SK-N-MC (cell line): ENCODE data around the gene KDM1B.

Source experiments
- DNase-seq: peaks from one replicate; pipeline ENCODE4 v3.0.0-alpha.2; 2011; ENCODE audit warnings: low read depth, low spot score
- H3K27ac ChIP-seq: fragments of 200-600 bp; sonication (generic); 2 replicates; pipeline ENCODE4 v1.5.1; 2016; ENCODE audit warnings: mixed run types
- H3K36me3 ChIP-seq: fragments of 200-600 bp; sonication (generic); 2 replicates; pipeline ENCODE4 v1.6.1; 2017; ENCODE audit warnings: antibody characterized with exemption, low read length, mixed read lengths; ENCODE audit not compliant: insufficient read depth
- H3K4me3 ChIP-seq: fragments of 200-600 bp; sonication (generic); 2 replicates; pipeline ENCODE4 v1.5.1; 2016
- H3K9ac ChIP-seq: fragments of 200-600 bp; sonication (generic); 2 replicates; pipeline ENCODE4 v1.8.0; 2017; ENCODE audit warnings: mixed run types, mixed read lengths; ENCODE audit not compliant: insufficient read length
- H3K9me3 ChIP-seq: fragments of 200-600 bp; sonication (generic); 2 replicates; pipeline ENCODE4 v1.6.1; 2017; ENCODE audit warnings: low read depth, mild to moderate bottlenecking, antibody characterized with exemption, low read length, moderate library complexity, mixed read lengths
- EZH2 ChIP-seq: fragments of 200-600 bp; sonication (generic); IDR thresholded peaks from one replicate; pipeline ENCODE4 v1.6.1; 2017; ENCODE audit warnings: antibody characterized with exemption
- FOXP2 ChIP-seq: optimal IDR thresholded peaks from 2 replicates; pipeline ENCODE3; 2011; ENCODE audit warnings: mild to moderate bottlenecking, moderate library complexity; ENCODE audit not compliant: insufficient read depth; ENCODE audit errors: extremely low read length, control extremely low read depth
- POLR2AphosphoS5 ChIP-seq: IDR thresholded peaks from 2 replicates; pipeline ENCODE4 v1.6.1; 2012; ENCODE audit warnings: mild to moderate bottlenecking, low read depth, low read length, borderline replicate concordance

The KDM1B gene

GRCh38 chr6:18269717-18270116 lies 114.5 kb downstream of the KDM1B start:
- Histone ChIP-seq H3K36me3 (no peaks in the 10 kb centered on the region), H3K4me3 (peak overlapping the region; percentile 52), H3K9me3 (no peaks in the 10 kb centered on the region), H3K27ac (peak overlapping the region; percentile 43; the same call in 1 of the 2 replicates), H3K9ac (no peak overlapping the region)
- DNase-seq: no peak
- TF ChIP-seq FOXP2 (no peak), POLR2AphosphoS5 (no peak), EZH2 (no peak)

- no peak overlapping the region for H3K27ac ChIP-seq
- TF ChIP-seq EZH2 (no peak), FOXP2 (no peak), POLR2AphosphoS5 (no peak)
- H3K4me3 ChIP-seq: no peak overlapping the region
- H3K9me3 ChIP-seq: no peaks in the 10 kb centered on the region
- H3K36me3 ChIP-seq: no peaks in the 10 kb centered on the region
- no peak for DNase-seq
- H3K9ac ChIP-seq: no peak overlapping the region
Measured at GRCh38 chr6:18270216-18270615, 115.0 kb downstream of the KDM1B start.
